H1 (cell line): ENCODE data around the gene SLC22A6. TPM values are rescaled to one million over a fixed set of nuclear protein-coding genes. Genes with fewer than 3 reads are reported as not detected.

Experiments used
- CTCF ChIA-PET: fragments of 300-600 bp; sonication (Branson Sonifier 250); formaldehyde crosslinking; loops from one replicate; lab custom pipeline; 2021; ENCODE audit not compliant: partially characterized antibody; lab: Charles Lee
- POLR2A ChIA-PET: fragments of 300-600 bp; sonication (Branson Sonifier 250); formaldehyde crosslinking; loops from one replicate; lab custom pipeline; 2021; ENCODE audit warnings: inconsistent platforms; ENCODE audit not compliant: partially characterized antibody; lab: Charles Lee
- DNase-seq, 2 experiments: peaks; one replicate each; pipeline versions ENCODE4 v3.0.0 to v3.0.0-alpha.2; 2010 to 2022; ENCODE audit warnings: low spot score in 2 of 2, low read depth in 1 of 2, mixed read lengths in 1 of 2
- FAIRE-seq: peaks from 2 replicates; lab custom pipeline; 2011; peaks lifted over from hg19 to GRCh38; lab: Jason Lieb, UNC
- H2AFZ ChIP-seq: 2 replicates; pipeline ENCODE4 v1.8.1; 2012; ENCODE audit warnings: low read length, inconsistent platforms
- H2AK5ac ChIP-seq: 2 replicates; pipeline ENCODE4 v1.6.1; 2013; ENCODE audit warnings: low read depth, low read length
- H2BK120ac ChIP-seq: replicated peaks from 2 replicates; pipeline ENCODE3; 2013; ENCODE audit warnings: low read depth, low read length, inconsistent platforms
- H2BK12ac ChIP-seq: 2 replicates; pipeline ENCODE4 v1.6.1; 2013; ENCODE audit warnings: low read depth, low read length
- H2BK15ac ChIP-seq: 2 replicates; pipeline ENCODE4 v1.6.1; 2013; ENCODE audit warnings: low read length
- H2BK20ac ChIP-seq: 2 replicates; pipeline ENCODE4 v1.6.1; 2013; ENCODE audit warnings: low read length
- H2BK5ac ChIP-seq: 2 replicates; pipeline ENCODE4 v1.6.1; 2013; ENCODE audit warnings: low read depth, low read length
- H3K14ac ChIP-seq: 2 replicates; pipeline ENCODE4 v1.6.1; 2013; ENCODE audit warnings: inconsistent platforms; ENCODE audit not compliant: insufficient read length
- H3K18ac ChIP-seq: 2 replicates; pipeline ENCODE4 v1.6.1; 2013; ENCODE audit warnings: low read length; ENCODE audit errors: extremely low read depth
- H3K23ac ChIP-seq: 2 replicates; pipeline ENCODE4 v1.6.1; 2013; ENCODE audit warnings: inconsistent platforms; ENCODE audit not compliant: insufficient read length
- H3K23me2 ChIP-seq: 2 replicates; pipeline ENCODE4 v1.6.1; 2013; ENCODE audit warnings: low read depth, low read length
- H3K27ac ChIP-seq: 2 replicates; pipeline ENCODE4 v1.6.1; 2011; ENCODE audit warnings: low read depth, low read length, inconsistent platforms
- H3K27me3 ChIP-seq, 4 experiments: replicated peaks in 1 of 4; 1 replicate in 1 of 4; 2 replicates in 3 of 4; pipeline versions ENCODE4 v1.6.1 to v1.8.1; 2011 to 2013; ENCODE audit warnings: low read length in 3 of 4, mild to moderate bottlenecking in 3 of 4, inconsistent platforms in 2 of 4, mixed read lengths in 2 of 4, moderate library complexity in 1 of 4; ENCODE audit not compliant: control insufficient read depth in 3 of 4, insufficient read depth in 3 of 4; ENCODE audit errors: extremely low read depth in 1 of 4
- H3K36me3 ChIP-seq, 4 experiments: 2 replicates each; pipeline versions ENCODE4 v1.6.1 to v1.8.1; 2011 to 2013; ENCODE audit warnings: mild to moderate bottlenecking in 4 of 4, low read length in 3 of 4, moderate library complexity in 2 of 4, control low read depth in 1 of 4, inconsistent platforms in 1 of 4; ENCODE audit not compliant: insufficient read depth in 4 of 4, control insufficient read depth in 2 of 4
- H3K4ac ChIP-seq: replicated peaks from 2 replicates; pipeline ENCODE3; 2013; ENCODE audit warnings: low read length, low read depth, mixed read lengths, inconsistent platforms; ENCODE audit not compliant: insufficient read length
- H3K4me1 ChIP-seq, 4 experiments: replicated peaks in 1 of 4; 1 replicate in 1 of 4; 2 replicates in 3 of 4; pipeline versions ENCODE4 v1.6.1 to v1.8.1; 2011 to 2013; ENCODE audit warnings: low read length in 3 of 4, inconsistent platforms in 2 of 4, mixed read lengths in 1 of 4; ENCODE audit not compliant: insufficient read depth in 4 of 4, control insufficient read depth in 3 of 4
- H3K4me2 ChIP-seq, 2 experiments: 2 replicates each; pipeline versions ENCODE4 v1.6.1 to v1.8.1; 2011 to 2013; ENCODE audit warnings: low read depth in 2 of 2, low read length in 2 of 2, control low read depth in 1 of 2, inconsistent platforms in 1 of 2, mild to moderate bottlenecking in 1 of 2; ENCODE audit not compliant: insufficient read depth in 1 of 2
- H3K4me3 ChIP-seq, 4 experiments: fragments of 200-600, 300-600 bp in 1 of 4; sonication (generic), shearing (Covaris generic), sonication (Bioruptor Twin) in 1 of 4; 2 replicates each; pipeline versions ENCODE4 v1.5.1 to v1.8.1; 2011 to 2016; ENCODE audit warnings: low read length in 4 of 4, low read depth in 3 of 4, control low read depth in 2 of 4, inconsistent platforms in 2 of 4, mild to moderate bottlenecking in 2 of 4, mixed read lengths in 1 of 4, moderate library complexity in 1 of 4; ENCODE audit not compliant: insufficient read depth in 2 of 4; ENCODE audit errors: extremely low read depth in 1 of 4
- H3K56ac ChIP-seq: replicated peaks from 2 replicates; pipeline ENCODE3; 2013; ENCODE audit warnings: low read depth, mild to moderate bottlenecking, mixed read lengths, low read length, inconsistent platforms; ENCODE audit not compliant: insufficient read length
- H3K79me1 ChIP-seq: 2 replicates; pipeline ENCODE4 v1.6.1; 2013; ENCODE audit warnings: low read depth, low read length, control low read depth
- H3K79me2 ChIP-seq, 2 experiments: 2 replicates each; pipeline versions ENCODE4 v1.6.1 to v1.8.1; 2012 to 2013; ENCODE audit warnings: low read length in 2 of 2, mild to moderate bottlenecking in 2 of 2, inconsistent platforms in 1 of 2; ENCODE audit not compliant: insufficient read depth in 2 of 2, control insufficient read depth in 1 of 2
- H3K9ac ChIP-seq, 4 experiments: replicated peaks in 1 of 4; 1 replicate in 1 of 4; 2 replicates in 3 of 4; pipeline versions ENCODE4 v1.6.1 to v1.8.1; 2011 to 2013; ENCODE audit warnings: low read depth in 3 of 4, low read length in 3 of 4, control low read depth in 2 of 4, mild to moderate bottlenecking in 2 of 4, moderate library complexity in 2 of 4, inconsistent platforms in 1 of 4; ENCODE audit errors: extremely low read depth in 1 of 4
- H3K9me3 ChIP-seq, 2 experiments: 2 replicates each; pipeline versions ENCODE4 v1.6.1 to v1.8.1; 2012 to 2013; ENCODE audit warnings: mild to moderate bottlenecking in 2 of 2, moderate library complexity in 2 of 2, control low read depth in 1 of 2, inconsistent platforms in 1 of 2, low read depth in 1 of 2, low read length in 1 of 2, mixed read lengths in 1 of 2; ENCODE audit not compliant: insufficient read depth in 2 of 2
- H4K20me1 ChIP-seq, 2 experiments: replicated peaks in 1 of 2; 2 replicates each; pipeline versions ENCODE3 to v1.8.1; 2011 to 2013; ENCODE audit warnings: inconsistent platforms in 2 of 2, low read length in 2 of 2, mild to moderate bottlenecking in 1 of 2; ENCODE audit not compliant: insufficient read depth in 2 of 2, control insufficient read depth in 1 of 2
- H4K5ac ChIP-seq: 2 replicates; pipeline ENCODE4 v1.6.1; 2013; ENCODE audit warnings: low read length, low read depth, mixed read lengths, inconsistent platforms; ENCODE audit not compliant: insufficient read length
- H4K8ac ChIP-seq: 2 replicates; pipeline ENCODE4 v1.8.0; 2013; ENCODE audit warnings: mild to moderate bottlenecking, moderate library complexity, low read length, inconsistent platforms; ENCODE audit not compliant: insufficient read depth; ENCODE audit errors: extremely low read depth
- H4K91ac ChIP-seq: replicated peaks from 2 replicates; pipeline ENCODE3; 2013; ENCODE audit warnings: low read length, mixed read lengths, inconsistent platforms; ENCODE audit not compliant: insufficient read length
- WGBS, 2 experiments: shearing (Covaris generic) in 1 of 2; methylation state at CpG; one replicate each; pipeline versions ENCODE4 v1.1.6 to v1.1.7; 2013 to 2015; ENCODE audit warnings: low lambda C conversion rate in 2 of 2, mixed read lengths in 2 of 2, inconsistent platforms in 1 of 2, low coverage in 1 of 2, missing lambda C conversion rate in 1 of 2; ENCODE audit not compliant: insufficient replicate concordance in 2 of 2, insufficient coverage in 1 of 2, insufficient read length in 1 of 2; ENCODE audit errors: extremely low coverage in 1 of 2, missing lambda C conversion rate in 1 of 2; 5-methylcytosine and 5-hydroxymethylcytosine counted together
- polyA plus RNA-seq, 7 experiments: library from polyadenylated mRNA; depleted of rRNA in 3 of 7; stranded (reverse) in 5 of 7; unstranded in 2 of 7; fragments of >200 nt in 5 of 7; fragments of 200-250 nt in 2 of 7; gene quantifications; 1 replicate in 5 of 7; 2 replicates in 1 of 7; 4 replicates in 1 of 7; pipeline versions ENCODE4 v1.2.1 to v1.2.3, GENCODE V29; 2011 to 2013; ENCODE audit warnings: missing spikeins in 2 of 7, mixed read lengths in 2 of 7
- total RNA-seq: library from RNA; stranded (reverse); fragmentation: NEBNext Ultra II Directional; extraction: Animal tissue kit (Norgen Biotek cat#: 25700); gene quantifications from 2 replicates; pipeline ENCODE4 v1.2.1, GENCODE V29; 2021

Gene SLC22A6
- total and polyA plus RNA-seq, 2 of the 8 experiments (the other 6 are each of a cell fraction or from before 2014, with no cell fraction given) = not detected

GRCh38 chr11:62985041-62985750, 429 bp upstream of the SLC22A6 start:
- CTCF ChIA-PET = interaction anchor here (0.9 to 3.9 kb wide), 5 partner anchors 9 to 36 kb away, joined by 4 to 30 read pairs (median 5); no protein-coding TSS in a partner anchor
- no peak for FAIRE-seq
- no peak overlapping the region for H3K27ac ChIP-seq

More at GRCh38 chr11:62985041-62985750, 429 bp upstream of the SLC22A6 start:
- Histone ChIP-seq H3K4ac (no peak overlapping the region), H2BK5ac (no peak overlapping the region), H3K4me3 (no peak overlapping the region), H3K79me2 (no peaks in the 10 kb centered on the region), H2BK12ac (no peak overlapping the region), H4K20me1 (no peaks in the 10 kb centered on the region), H2BK120ac (no peak overlapping the region), H3K4me2 (no peak overlapping the region), H2BK15ac (no peak overlapping the region), H2BK20ac (no peak overlapping the region), H3K4me1 (0 out of 7 replicates have a peak, but pooled peaks cover 0 to 2% (median 0%) of the 10 kb centered on the region in 4 experiments), H3K79me1 (no peaks in the 10 kb centered on the region), H4K5ac (no peak overlapping the region), H3K23me2 (no peaks in the 10 kb centered on the region), H4K91ac (no peak overlapping the region), H4K8ac (no peak overlapping the region), H2AK5ac (no peak overlapping the region), H3K56ac (no peak overlapping the region), H3K9me3 (no peaks in the 10 kb centered on the region), H3K18ac (no peak overlapping the region), H3K27me3 (no peaks in the 10 kb centered on the region), H3K23ac (no peak overlapping the region), H2AFZ (no peak overlapping the region), H3K14ac (no peak overlapping the region), H3K36me3 (no peaks in the 10 kb centered on the region), H3K9ac (no peak overlapping the region)
- POLR2A ChIA-PET = interaction anchor here (0.8 kb wide), 1 partner anchor 19 kb away, joined by 4 read pairs; no protein-coding TSS in a partner anchor
- 86% methylated on average over 3 of the region's 3 CpGs; no CpG with 5 or more reads in 1 of the 2 experiments for WGBS, 2 experiments
- no peak for DNase-seq
